Stimulated activated CD8-positive, alpha-beta memory T cell treated with anti-CD3 and anti-CD28 coated beads, Interleukin-15, amount 100 ng/mL, for 1 hour (primary cell): ENCODE results near the gene TSPAN15.
"Not testable (repeated sequence)": the region's sequence is repeated elsewhere in the genome, so short reads cannot be mapped to it uniquely, and the experiment has no call there.

Experiments used
- DNase-seq: peaks from one replicate; pipeline ENCODE4 v3.0.0-alpha.2; 2020; ENCODE audit warnings: low read depth

TSPAN15 gene

GRCh38 chr10:69503001-69503895 lies 52.0 kb downstream of the TSPAN15 start:
- no peak for DNase-seq

DNA sequence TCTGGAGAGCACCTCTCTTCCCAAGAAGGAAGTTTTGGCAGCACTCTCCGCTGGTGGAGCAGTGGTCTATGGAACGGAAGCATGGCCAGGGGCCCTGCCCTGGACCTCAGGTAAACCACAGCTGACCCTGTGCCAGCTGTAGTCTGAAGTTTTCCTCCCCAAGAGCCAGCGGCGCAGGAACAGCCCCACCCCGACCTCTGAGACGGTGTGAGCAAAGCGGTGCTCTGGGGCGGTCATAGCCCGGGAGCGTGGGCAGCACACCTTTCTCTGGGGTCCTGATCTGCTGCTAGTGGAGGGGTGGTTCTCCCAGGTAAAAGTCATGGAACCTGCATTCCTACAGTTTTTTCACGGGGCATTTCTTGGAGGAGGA lies 52.6 kb downstream of the TSPAN15 start:
- DNase-seq: no peak

DNA sequence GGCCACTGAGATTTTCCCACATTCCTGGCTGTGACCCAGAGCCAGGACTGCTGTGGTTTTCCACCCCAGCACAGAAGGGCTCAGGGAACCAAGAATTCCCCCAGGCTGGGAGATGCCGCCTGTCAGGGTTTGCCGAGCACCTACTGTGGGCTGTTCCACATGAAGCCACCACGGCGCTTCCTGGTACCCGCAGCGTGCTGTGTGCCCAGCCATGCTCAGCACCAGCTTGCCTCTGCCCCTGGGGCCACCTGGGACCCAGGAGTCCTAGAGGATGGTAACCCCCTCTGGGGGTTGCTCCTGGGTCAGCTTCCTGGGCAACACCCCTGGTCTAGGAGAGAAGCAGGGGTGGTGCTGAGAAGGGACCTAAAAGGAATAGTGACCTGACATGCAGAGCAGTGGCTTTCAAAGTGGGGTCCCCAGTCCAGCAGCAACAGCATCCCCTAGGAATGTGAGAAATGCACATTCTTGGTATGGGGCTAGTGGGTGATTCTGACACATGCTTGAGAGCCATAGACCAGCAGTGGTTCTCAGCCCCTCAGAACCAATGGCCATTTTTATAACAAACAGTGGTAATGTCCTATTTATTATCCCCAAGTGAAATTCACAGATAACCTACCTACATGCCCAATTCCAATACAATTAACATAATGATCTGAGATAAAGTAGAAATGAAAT lies 53.4 kb downstream of the TSPAN15 start:
- DNase-seq: no peak

- DNase-seq: no peak
Observed at GRCh38 chr10:69505636-69506318, 54.5 kb downstream of the TSPAN15 start.

GRCh38 chr10:69506487-69506833 lies 55.2 kb downstream of the TSPAN15 start:
- no peak for DNase-seq

- no peak for DNase-seq
Observed at GRCh38 chr10:69506834-69507713, 55.8 kb downstream of the TSPAN15 start.

GRCh38 chr10:69508738-69509340 lies 57.6 kb downstream of the TSPAN15 start:
- no peak for DNase-seq

- DNase-seq: no peak
Observed at GRCh38 chr10:69512901-69513300, 61.6 kb downstream of the TSPAN15 start.

- DNase-seq: no peak
Observed at GRCh38 chr10:69513617-69514016, 62.4 kb downstream of the TSPAN15 start.

DNA sequence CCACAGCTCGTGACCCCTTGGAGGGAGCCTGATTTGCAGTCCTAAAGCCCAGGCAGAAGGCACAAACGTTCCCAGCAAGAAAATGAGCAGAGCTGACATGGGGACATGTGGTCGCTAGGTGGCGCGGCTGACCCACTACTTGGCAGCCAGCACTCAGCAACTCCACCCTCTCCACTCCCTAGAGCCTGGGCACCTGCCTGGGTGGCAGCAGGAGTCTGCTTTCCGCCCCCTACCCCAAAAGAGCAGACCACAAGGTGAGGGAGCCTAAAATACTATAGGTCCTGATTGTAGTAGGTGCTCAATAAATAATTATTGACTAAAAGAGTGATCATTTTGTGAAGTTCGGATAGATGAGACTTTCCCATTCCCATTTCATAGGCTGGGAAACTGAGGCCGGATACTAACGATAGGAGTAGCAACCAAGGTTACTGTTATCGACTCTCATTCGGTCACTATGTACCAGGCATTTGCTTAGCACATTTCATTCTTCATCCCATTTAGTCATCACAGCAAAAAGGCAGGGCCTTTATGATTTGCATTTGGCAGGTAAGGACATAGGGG lies 64.5 kb downstream of the TSPAN15 start:
- peak; percentile 59 for DNase-seq

DNA sequence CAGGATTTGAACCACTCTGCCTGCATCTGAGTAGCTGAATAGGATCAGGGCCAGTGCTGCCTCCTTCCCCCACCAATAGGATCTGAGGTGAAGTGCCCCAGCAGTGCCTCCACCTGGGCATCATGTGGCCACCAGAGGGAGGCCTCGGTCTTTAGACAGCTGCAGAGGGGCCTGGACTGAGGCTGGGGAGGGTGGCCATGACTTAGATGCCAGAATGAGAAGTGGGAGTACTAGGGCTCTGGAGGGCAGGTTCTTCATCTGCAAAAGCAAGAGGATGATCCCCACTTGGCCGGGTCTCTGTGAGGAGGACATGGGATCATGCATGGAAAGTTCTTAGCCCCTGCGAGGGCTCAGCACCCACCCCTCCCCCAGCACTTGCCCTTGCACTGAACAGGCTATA lies 65.1 kb downstream of the TSPAN15 start:
- DNase-seq: no peak

- no peak for DNase-seq
Observed at GRCh38 chr10:69516796-69517195, 65.5 kb downstream of the TSPAN15 start.

GRCh38 chr10:69517271-69517848 lies 66.1 kb downstream of the TSPAN15 start:
- no peak for DNase-seq

GRCh38 chr10:69527961-69528360 lies 76.7 kb downstream of the TSPAN15 start:
- DNase-seq: no peak

- no peak for DNase-seq
Observed at GRCh38 chr10:69533658-69534057, 82.4 kb downstream of the TSPAN15 start.

- DNase-seq: not testable (repeated sequence)
Observed at GRCh38 chr10:69536521-69536920, 85.3 kb downstream of the TSPAN15 start.

GRCh38 chr10:69537449-69537848 lies 86.2 kb downstream of the TSPAN15 start:
- DNase-seq: no peak

- no peak for DNase-seq
Observed at GRCh38 chr10:69538461-69538860, 87.2 kb downstream of the TSPAN15 start.

- no peak for DNase-seq
Observed at GRCh38 chr10:69541463-69541862, 90.2 kb downstream of the TSPAN15 start.

- DNase-seq: no peak
Observed at GRCh38 chr10:69549959-69550358, 98.7 kb downstream of the TSPAN15 start.

DNA sequence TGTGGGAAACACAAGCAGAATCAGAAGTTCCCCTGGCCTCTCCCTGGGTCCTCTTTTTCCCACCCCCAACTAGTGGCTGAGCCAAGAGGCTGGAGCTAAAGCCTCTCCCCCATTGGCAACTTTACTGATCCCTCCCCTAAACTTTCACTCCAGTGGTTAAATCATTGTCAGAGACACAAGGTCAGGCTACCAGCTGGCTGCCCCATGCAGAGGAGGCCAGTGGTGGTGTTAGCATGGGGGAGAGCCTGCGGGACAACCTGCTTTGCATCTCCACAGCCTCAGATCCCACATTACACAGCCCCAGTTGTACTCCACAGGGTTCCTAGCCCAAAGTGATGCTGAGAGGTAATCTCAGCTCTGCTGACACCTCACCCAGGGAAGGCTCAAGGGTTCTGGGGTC lies 101.0 kb downstream of the TSPAN15 start:
- DNase-seq: no peak
